Measurements from ENCODE around the gene FILIP1. TPM values are rescaled to one million over a fixed set of nuclear protein-coding genes. Genes with fewer than 3 reads are reported as not detected.

The FILIP1 gene
- total RNA-seq, 1 donor from 2014 or later: 2.0 TPM

DNA sequence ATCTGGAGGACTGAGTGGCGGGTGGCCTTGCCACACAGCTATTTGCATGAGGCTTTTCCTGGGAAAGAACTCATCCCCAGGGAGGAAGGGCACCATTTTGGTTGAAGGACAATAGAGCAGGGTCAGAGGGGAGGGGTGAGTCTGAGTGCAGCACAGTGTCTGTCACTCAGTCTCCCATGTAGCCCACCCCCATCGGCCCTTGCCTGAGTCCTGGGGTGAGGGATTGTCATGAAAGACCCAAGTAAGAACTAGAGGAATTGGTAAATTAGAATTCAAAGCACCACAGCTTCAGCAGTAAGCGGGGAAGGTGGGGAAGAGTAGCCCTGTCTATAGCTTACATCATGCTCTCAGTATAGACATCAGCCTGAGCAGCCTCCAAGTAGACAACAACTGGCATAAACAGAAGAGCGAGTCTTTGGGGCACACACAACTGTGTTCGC is 118.6 kb downstream of the FILIP1 start:
- TF ChIP-seq, protein P1, sequence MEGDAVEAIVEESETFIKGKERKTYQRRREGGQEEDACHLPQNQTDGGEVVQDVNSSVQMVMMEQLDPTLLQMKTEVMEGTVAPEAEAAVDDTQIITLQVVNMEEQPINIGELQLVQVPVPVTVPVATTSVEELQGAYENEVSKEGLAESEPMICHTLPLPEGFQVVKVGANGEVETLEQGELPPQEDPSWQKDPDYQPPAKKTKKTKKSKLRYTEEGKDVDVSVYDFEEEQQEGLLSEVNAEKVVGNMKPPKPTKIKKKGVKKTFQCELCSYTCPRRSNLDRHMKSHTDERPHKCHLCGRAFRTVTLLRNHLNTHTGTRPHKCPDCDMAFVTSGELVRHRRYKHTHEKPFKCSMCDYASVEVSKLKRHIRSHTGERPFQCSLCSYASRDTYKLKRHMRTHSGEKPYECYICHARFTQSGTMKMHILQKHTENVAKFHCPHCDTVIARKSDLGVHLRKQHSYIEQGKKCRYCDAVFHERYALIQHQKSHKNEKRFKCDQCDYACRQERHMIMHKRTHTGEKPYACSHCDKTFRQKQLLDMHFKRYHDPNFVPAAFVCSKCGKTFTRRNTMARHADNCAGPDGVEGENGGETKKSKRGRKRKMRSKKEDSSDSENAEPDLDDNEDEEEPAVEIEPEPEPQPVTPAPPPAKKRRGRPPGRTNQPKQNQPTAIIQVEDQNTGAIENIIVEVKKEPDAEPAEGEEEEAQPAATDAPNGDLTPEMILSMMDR (IDR thresholded peaks at IDR 0.05; ENCODE audit: insufficient read depth, low read depth, low read length): no peak
- TF ChIP-seq EZH2 (IDR thresholded peaks at IDR 0.05; ENCODE audit: insufficient read depth, low read length): no peak
- H3K9me3 ChIP-seq (ENCODE audit: insufficient read depth, low read depth, low read length): no peaks in the 10 kb centered on the region
- peaks cover 6% of the 10 kb centered on the region for H3K4me1 ChIP-seq (ENCODE audit: insufficient read depth, low read length)
- H2AFZ ChIP-seq (ENCODE audit: low read depth, low read length): no peak overlapping the region
- Mint-ChIP-seq H3K9me3 (ENCODE audit: unreplicated experiment) (no peaks in the 10 kb centered on the region), H3K4me3 (ENCODE audit: unreplicated experiment) (no peak overlapping the region), H3K27ac (ENCODE audit: unreplicated experiment) (no peak overlapping the region), H3K36me3 (ENCODE audit: low read depth, unreplicated experiment) (no peaks in the 10 kb centered on the region), H3K27me3 (ENCODE audit: low read depth, unreplicated experiment) (no peaks in the 10 kb centered on the region), H3K4me1 (ENCODE audit: low read depth, unreplicated experiment) (peaks cover 12% of the 10 kb centered on the region)
- no peak overlapping the region for H3K9ac ChIP-seq (ENCODE audit: low read length)
- no peak for DNase-seq (ENCODE audit: low read depth)
- H3K79me2 ChIP-seq (ENCODE audit: insufficient read depth, low read length): no peaks in the 10 kb centered on the region
- no peak overlapping the region for H3K27ac ChIP-seq (ENCODE audit: low read depth, low read length)
- no peak overlapping the region for H3K4me2 ChIP-seq (ENCODE audit: low read length)
- no peaks in the 10 kb centered on the region for H3K36me3 ChIP-seq (ENCODE audit: insufficient read depth, low read length)
- H3K27me3 ChIP-seq (ENCODE audit: insufficient read depth, low read length): no peaks in the 10 kb centered on the region
- FAIRE-seq: no peak
- no peaks in the 10 kb centered on the region for H4K20me1 ChIP-seq (ENCODE audit: insufficient read depth, low read length)
- no peak overlapping the region for H3K4me3 ChIP-seq (ENCODE audit: insufficient read depth, low read depth, low read length)

GRCh38 chr6:75372884-75373283 is 120.7 kb downstream of the FILIP1 start:
- H3K4me1 Mint-ChIP-seq (ENCODE audit: low read depth, unreplicated experiment): peaks cover 12% of the 10 kb centered on the region
- no peaks in the 10 kb centered on the region for H3K36me3 Mint-ChIP-seq (ENCODE audit: low read depth, unreplicated experiment)
- H3K27ac Mint-ChIP-seq (ENCODE audit: unreplicated experiment): no peak overlapping the region
- H3K4me3 ChIP-seq (ENCODE audit: insufficient read depth, low read depth, low read length): no peak overlapping the region
- H3K4me3 Mint-ChIP-seq (ENCODE audit: unreplicated experiment): no peak overlapping the region
- FAIRE-seq: no peak
- no peaks in the 10 kb centered on the region for H3K27me3 Mint-ChIP-seq (ENCODE audit: low read depth, unreplicated experiment)
- DNase-seq (ENCODE audit: low read depth): no peak
- H3K36me3 ChIP-seq (ENCODE audit: insufficient read depth, low read length): no peaks in the 10 kb centered on the region
- no peaks in the 10 kb centered on the region for H3K9me3 Mint-ChIP-seq (ENCODE audit: unreplicated experiment)
- H3K27me3 ChIP-seq (ENCODE audit: insufficient read depth, low read length): no peaks in the 10 kb centered on the region
- peaks cover 6% of the 10 kb centered on the region for H3K4me1 ChIP-seq (ENCODE audit: insufficient read depth, low read length)
- no peaks in the 10 kb centered on the region for H3K79me2 ChIP-seq (ENCODE audit: insufficient read depth, low read length)
- no peaks in the 10 kb centered on the region for H4K20me1 ChIP-seq (ENCODE audit: insufficient read depth, low read length)
- TF ChIP-seq, protein P1 (IDR thresholded peaks at IDR 0.05; ENCODE audit: insufficient read depth, low read depth, low read length): no peak
- no peak for TF ChIP-seq EZH2 (IDR thresholded peaks at IDR 0.05; ENCODE audit: insufficient read depth, low read length)
- no peak overlapping the region for H3K4me2 ChIP-seq (ENCODE audit: low read length)
- no peaks in the 10 kb centered on the region for H3K9me3 ChIP-seq (ENCODE audit: insufficient read depth, low read depth, low read length)
- no peak overlapping the region for H3K27ac ChIP-seq (ENCODE audit: low read depth, low read length)
- no peak overlapping the region for H3K9ac ChIP-seq (ENCODE audit: low read length)
- no peak overlapping the region for H2AFZ ChIP-seq (ENCODE audit: low read depth, low read length)

- Histone ChIP-seq H4K20me1 (ENCODE audit: insufficient read depth, low read length) (no peaks in the 10 kb centered on the region), H3K27me3 (ENCODE audit: insufficient read depth, low read length) (no peaks in the 10 kb centered on the region), H3K4me3 (ENCODE audit: insufficient read depth, low read depth, low read length) (no peak overlapping the region), H3K4me1 (ENCODE audit: insufficient read depth, low read length) (no peaks in the 10 kb centered on the region), H3K4me2 (ENCODE audit: low read length) (no peak overlapping the region), H3K36me3 (ENCODE audit: insufficient read depth, low read length) (no peaks in the 10 kb centered on the region), H3K9ac (ENCODE audit: low read length) (no peak overlapping the region), H3K79me2 (ENCODE audit: insufficient read depth, low read length) (no peaks in the 10 kb centered on the region), H3K9me3 (ENCODE audit: insufficient read depth, low read depth, low read length) (no peaks in the 10 kb centered on the region), H3K27ac (ENCODE audit: low read depth, low read length) (no peak overlapping the region), H2AFZ (ENCODE audit: low read depth, low read length) (no peak overlapping the region)
- Mint-ChIP-seq H3K4me1 (ENCODE audit: low read depth, unreplicated experiment) (peaks cover 3% of the 10 kb centered on the region), H3K9me3 (ENCODE audit: unreplicated experiment) (no peaks in the 10 kb centered on the region), H3K27me3 (ENCODE audit: low read depth, unreplicated experiment) (no peaks in the 10 kb centered on the region), H3K27ac (ENCODE audit: unreplicated experiment) (no peak overlapping the region), H3K4me3 (ENCODE audit: unreplicated experiment) (no peak overlapping the region), H3K36me3 (ENCODE audit: low read depth, unreplicated experiment) (no peaks in the 10 kb centered on the region)
- no peak for TF ChIP-seq EZH2 (IDR thresholded peaks at IDR 0.05; ENCODE audit: insufficient read depth, low read length)
- TF ChIP-seq, protein P1 (IDR thresholded peaks at IDR 0.05; ENCODE audit: insufficient read depth, low read depth, low read length): no peak
- FAIRE-seq: no peak
- no peak for DNase-seq (ENCODE audit: low read depth)
Measured at GRCh38 chr6:75370011-75370410, 123.6 kb downstream of the FILIP1 start.
